IMR-90 (cell line): Measurements from ENCODE around the gene PTGDS.

ENCODE experiments used
- CEBPB ChIP-seq: IDR thresholded peaks from 2 replicates; pipeline ENCODE4 v1.6.1; 2012; ENCODE audit warnings: low read depth, low read length, improper control_type of control experiment
- CHD1 ChIP-seq: IDR thresholded peaks from 2 replicates; pipeline ENCODE4 v1.6.1; 2012; ENCODE audit warnings: low read depth, low read length, improper control_type of control experiment
- FOS ChIP-seq: fragments of 150-350 bp; IDR thresholded peaks from 2 replicates; pipeline ENCODE4 v1.6.1; 2016; ENCODE audit warnings: low read depth, low read length
- MAFK ChIP-seq: IDR thresholded peaks from 2 replicates; pipeline ENCODE4 v1.6.1; 2012; ENCODE audit warnings: low read depth, low read length, improper control_type of control experiment
- POLR2A ChIP-seq: IDR thresholded peaks from 2 replicates; pipeline ENCODE4 v1.6.1; 2012; ENCODE audit warnings: mild to moderate bottlenecking, low read depth, low read length
- RAD21 ChIP-seq: IDR thresholded peaks from 2 replicates; pipeline ENCODE4 v1.6.1; 2012; ENCODE audit warnings: low read length, improper control_type of control experiment
- RFX5 ChIP-seq: IDR thresholded peaks from 2 replicates; pipeline ENCODE4 v1.8.0; 2012; ENCODE audit warnings: low read depth, mild to moderate bottlenecking, low read length, moderate library complexity
- TF ChIP-seq, protein P1 (sequence below): conservative IDR thresholded peaks from 2 replicates; pipeline ENCODE4 v1.5.1; 2012; ENCODE audit warnings: mild to moderate bottlenecking, low read depth, low read length, improper control_type of control experiment
- TF ChIP-seq, protein P2 (sequence below): fragments of 150-350 bp; IDR thresholded peaks from 2 replicates; pipeline ENCODE4 v1.6.1; 2016; ENCODE audit warnings: low read depth, mild to moderate bottlenecking, low read length, moderate library complexity, borderline replicate concordance

DNA sequence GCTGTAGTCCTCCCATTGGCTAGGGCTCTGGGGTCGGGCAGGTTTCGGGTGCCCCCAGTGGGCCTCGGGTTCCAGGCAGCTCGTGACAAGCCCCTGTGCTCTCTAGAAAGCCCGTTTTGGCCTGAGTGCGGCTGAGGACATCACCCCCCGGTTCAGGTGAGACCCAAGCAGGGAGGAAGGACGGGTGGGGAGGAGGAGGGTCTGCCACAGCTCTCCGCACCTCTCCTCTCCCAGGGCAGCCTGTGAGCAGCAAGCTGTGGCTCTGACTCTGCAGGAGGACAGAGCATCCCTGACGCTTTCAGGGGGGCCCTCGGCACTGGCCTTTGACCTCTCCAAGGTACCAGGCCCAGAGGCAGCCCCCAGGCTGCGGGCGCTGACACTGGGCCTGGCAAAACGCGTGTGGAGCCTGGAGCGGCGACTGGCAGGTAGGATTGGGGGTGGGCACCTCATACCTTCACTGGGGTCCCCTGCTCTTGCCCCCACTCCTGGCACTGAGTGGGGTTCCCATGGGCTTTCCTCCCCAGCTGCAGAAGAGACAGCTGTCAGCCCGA lies 15.6 kb downstream of the PTGDS start:
- TF ChIP-seq MAFK (no peak), POLR2A (no peak), FOS (no peak), CEBPB (no peak), CHD1 (no peak), RAD21 (no peak), RFX5 (no peak)
- TF ChIP-seq, protein P1, sequence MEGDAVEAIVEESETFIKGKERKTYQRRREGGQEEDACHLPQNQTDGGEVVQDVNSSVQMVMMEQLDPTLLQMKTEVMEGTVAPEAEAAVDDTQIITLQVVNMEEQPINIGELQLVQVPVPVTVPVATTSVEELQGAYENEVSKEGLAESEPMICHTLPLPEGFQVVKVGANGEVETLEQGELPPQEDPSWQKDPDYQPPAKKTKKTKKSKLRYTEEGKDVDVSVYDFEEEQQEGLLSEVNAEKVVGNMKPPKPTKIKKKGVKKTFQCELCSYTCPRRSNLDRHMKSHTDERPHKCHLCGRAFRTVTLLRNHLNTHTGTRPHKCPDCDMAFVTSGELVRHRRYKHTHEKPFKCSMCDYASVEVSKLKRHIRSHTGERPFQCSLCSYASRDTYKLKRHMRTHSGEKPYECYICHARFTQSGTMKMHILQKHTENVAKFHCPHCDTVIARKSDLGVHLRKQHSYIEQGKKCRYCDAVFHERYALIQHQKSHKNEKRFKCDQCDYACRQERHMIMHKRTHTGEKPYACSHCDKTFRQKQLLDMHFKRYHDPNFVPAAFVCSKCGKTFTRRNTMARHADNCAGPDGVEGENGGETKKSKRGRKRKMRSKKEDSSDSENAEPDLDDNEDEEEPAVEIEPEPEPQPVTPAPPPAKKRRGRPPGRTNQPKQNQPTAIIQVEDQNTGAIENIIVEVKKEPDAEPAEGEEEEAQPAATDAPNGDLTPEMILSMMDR, result no peak
- TF ChIP-seq, protein P2, sequence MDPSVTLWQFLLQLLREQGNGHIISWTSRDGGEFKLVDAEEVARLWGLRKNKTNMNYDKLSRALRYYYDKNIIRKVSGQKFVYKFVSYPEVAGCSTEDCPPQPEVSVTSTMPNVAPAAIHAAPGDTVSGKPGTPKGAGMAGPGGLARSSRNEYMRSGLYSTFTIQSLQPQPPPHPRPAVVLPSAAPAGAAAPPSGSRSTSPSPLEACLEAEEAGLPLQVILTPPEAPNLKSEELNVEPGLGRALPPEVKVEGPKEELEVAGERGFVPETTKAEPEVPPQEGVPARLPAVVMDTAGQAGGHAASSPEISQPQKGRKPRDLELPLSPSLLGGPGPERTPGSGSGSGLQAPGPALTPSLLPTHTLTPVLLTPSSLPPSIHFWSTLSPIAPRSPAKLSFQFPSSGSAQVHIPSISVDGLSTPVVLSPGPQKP, result no peak
